GM12878 (cell line): ENCODE results near the gene MAPRE2. TPM values are rescaled to one million over a fixed set of nuclear protein-coding genes. Genes with fewer than 3 reads are reported as not detected.
A peak's percentile ranks its signal among the peaks of the same experiment; 100 is the strongest.

Source experiments
- ATAC-seq: fragments of 200-7000 bp; cut with Tn5 transposase; 3 replicates; pipeline ENCODE4 v1.9.1; 2020; ENCODE audit warnings: mild to moderate bottlenecking, moderate library complexity
- BruUV-seq: library from RNA; stranded (reverse); fragments of 400-500 nt; replicated peaks from 2 replicates; lab custom pipeline; 2021; lab: Mats Ljungman, UMichigan
- CTCF ChIA-PET: fragments of 300-600 bp; sonication (Branson Sonifier 250); formaldehyde crosslinking; extraction: SDS; loops from one replicate; lab custom pipeline; 2021; ENCODE audit warnings: inconsistent platforms; lab: Yijun Ruan, JAX
- POLR2A ChIA-PET: fragments of 350-600 bp; formaldehyde crosslinking; extraction: SDS; loops from one replicate; lab custom pipeline; 2021; ENCODE audit warnings: inconsistent platforms; lab: Charles Lee
- RAD21 ChIA-PET: fragments of 300-600 bp; sonication (Branson Sonifier 250); formaldehyde crosslinking; loops from one replicate; lab custom pipeline; 2023; ENCODE audit warnings: antibody characterized with exemption; ENCODE audit not compliant: unreplicated experiment; lab: Charles Lee
- SMC1A ChIA-PET: fragments of 300-600 bp; sonication (Branson Sonifier 250); formaldehyde crosslinking; loops from one replicate; lab custom pipeline; 2023; ENCODE audit not compliant: unreplicated experiment, uncharacterized antibody; lab: Charles Lee
- DNase-seq: peaks from one replicate; pipeline ENCODE4 v3.0.0-alpha.2; 2011; ENCODE audit warnings: low read depth, low spot score
- FAIRE-seq: peaks from 3 replicates; lab custom pipeline; 2011; peaks lifted over from hg19 to GRCh38; lab: Jason Lieb, UNC
- H2AFZ ChIP-seq: 2 replicates; pipeline ENCODE4 v1.6.0; 2011; ENCODE audit warnings: low read depth, low read length, control low read depth; ENCODE audit not compliant: control insufficient read depth
- H3K27ac ChIP-seq: 2 replicates; pipeline ENCODE4 v1.5.1; 2011; ENCODE audit warnings: control low read depth; ENCODE audit not compliant: control insufficient read depth, insufficient read depth
- H3K27me3 ChIP-seq, 2 experiments: replicated peaks in 1 of 2; 2 replicates each; pipeline versions ENCODE4 v1.6.0 to v1.6.1; 2011; ENCODE audit warnings: low read length in 1 of 2; ENCODE audit not compliant: control insufficient read depth in 2 of 2, insufficient read depth in 2 of 2
- H3K36me3 ChIP-seq, 2 experiments: 2 replicates each; pipeline ENCODE4 v1.5.1; 2011; ENCODE audit warnings: low read length in 1 of 2; ENCODE audit not compliant: control insufficient read depth in 2 of 2, insufficient read depth in 2 of 2
- H3K4me1 ChIP-seq: 2 replicates; pipeline ENCODE4 v1.6.1; 2011; ENCODE audit warnings: mild to moderate bottlenecking, low read length, moderate library complexity, mixed read lengths; ENCODE audit not compliant: control insufficient read depth, insufficient read depth
- H3K4me2 ChIP-seq: 2 replicates; pipeline ENCODE4 v1.6.0; 2011; ENCODE audit warnings: control low read depth; ENCODE audit not compliant: control insufficient read depth, insufficient read depth
- H3K4me3 ChIP-seq: fragments of 200-600 bp; sonication (generic); 2 replicates; pipeline ENCODE4 v1.5.1; 2016
- H3K79me2 ChIP-seq: 2 replicates; pipeline ENCODE4 v1.6.0; 2011; ENCODE audit warnings: low read length; ENCODE audit not compliant: control insufficient read depth, insufficient read depth
- H3K9ac ChIP-seq: 2 replicates; pipeline ENCODE4 v1.8.0; 2011; ENCODE audit warnings: low read length, control low read depth, mixed read lengths; ENCODE audit not compliant: control insufficient read depth, insufficient read depth
- H3K9me3 ChIP-seq: replicated peaks from 3 replicates; pipeline ENCODE4 v1.5.1; 2011; ENCODE audit warnings: mild to moderate bottlenecking, low read length; ENCODE audit not compliant: control insufficient read depth, insufficient read depth
- H4K20me1 ChIP-seq: 2 replicates; pipeline ENCODE4 v1.6.0; 2011; ENCODE audit not compliant: control insufficient read depth, insufficient read depth
- CHD2 ChIP-seq: IDR thresholded peaks from 2 replicates; pipeline ENCODE4 v1.6.1; 2011; ENCODE audit warnings: low read depth, low read length, improper control_type of control experiment, borderline replicate concordance
- EED ChIP-seq: sonication (generic); IDR thresholded peaks from 2 replicates; pipeline ENCODE4 v1.6.1; 2016; ENCODE audit warnings: antibody characterized with exemption, low read depth
- IRF3 ChIP-seq: fragments of 450-650 bp; IDR thresholded peaks from 2 replicates; pipeline ENCODE4 v1.6.1; 2014; ENCODE audit warnings: mild to moderate bottlenecking
- IRF4 ChIP-seq: IDR thresholded peaks from 2 replicates; pipeline ENCODE4 v1.6.1; 2011; ENCODE audit warnings: low read depth, low read length
- IRF5 ChIP-seq: fragments of 450-650 bp; IDR thresholded peaks from 2 replicates; pipeline ENCODE4 v1.6.1; 2017; ENCODE audit warnings: borderline replicate concordance
- NFIC ChIP-seq: IDR thresholded peaks from 2 replicates; pipeline ENCODE4 v1.6.1; 2012; ENCODE audit warnings: low read depth, mild to moderate bottlenecking, inconsistent platforms, low read length, moderate library complexity
- PKNOX1 ChIP-seq: fragments of 450-650 bp; IDR thresholded peaks from 2 replicates; pipeline ENCODE4 v1.6.1; 2016; ENCODE audit warnings: mild to moderate bottlenecking
- POU2F2 ChIP-seq: IDR thresholded peaks from 3 replicates; pipeline ENCODE4 v1.6.1; 2011; ENCODE audit warnings: low read depth, mild to moderate bottlenecking, low read length, borderline replicate concordance
- SPI1 ChIP-seq: IDR thresholded peaks from 2 replicates; pipeline ENCODE4 v1.6.1; 2011; ENCODE audit warnings: low read depth, mild to moderate bottlenecking, low read length, moderate library complexity, borderline replicate concordance; ENCODE audit not compliant: insufficient read depth
- SREBF2 ChIP-seq: IDR thresholded peaks from 2 replicates; pipeline ENCODE4 v1.6.1; 2012; ENCODE audit warnings: mild to moderate bottlenecking, low read length
- WGBS: methylation state at CpG from one replicate; pipeline ENCODE4 v1.1.6; 2016; ENCODE audit warnings: low lambda C conversion rate; ENCODE audit not compliant: insufficient replicate concordance, insufficient coverage; ENCODE audit errors: missing lambda C conversion rate; 5-methylcytosine and 5-hydroxymethylcytosine counted together
- in situ Hi-C: fragments of 300-500 bp; cut with MboI; formaldehyde crosslinking; loops from 9 replicates; pipeline ENCODE4 v1.14.3; 2018; ENCODE audit warnings: mixed read lengths
- intact Hi-C: fragments of 100-400 bp; cut with micrococcal nuclease; formaldehyde crosslinking; loops from one replicate; pipeline ENCODE4 v1.14.2; 2022; ENCODE audit not compliant: unreplicated experiment
- polyA plus RNA-seq, 11 experiments: library from polyadenylated mRNA; depleted of rRNA in 4 of 11; unstranded in 6 of 11; stranded (reverse) in 5 of 11; fragments of >200 nt; fragmentation: Nextera tagmentation in 4 of 11; fragmentation: Illumina TruSeq in 1 of 11; extraction: Ambion mirVana in 4 of 11; extraction: Trizol in 1 of 11; gene quantifications; 1 replicate in 1 of 11; 2 replicates in 10 of 11; pipeline versions ENCODE4 v1.2.1 to v1.2.3, GENCODE V29; 2011 to 2016; ENCODE audit warnings: inconsistent platforms in 2 of 11, missing spikeins in 2 of 11, low read depth in 1 of 11
- total RNA-seq, 4 experiments: library from RNA; depleted of rRNA in 3 of 4; stranded (reverse); fragments of >200 nt in 3 of 4; fragmentation: Illumina TruSeq in 1 of 4; extraction: Trizol in 1 of 4; gene quantifications; 2 replicates each; pipeline versions ENCODE4 v1.2.1 to v1.2.3, GENCODE V29; 2013 to 2021

MAPRE2 gene
- total and polyA plus RNA-seq, 10 of the 15 experiments (the other 5 are each of a cell fraction or from before 2014, with no cell fraction given), result 11.0 to 50.6 (median 24.0) TPM

- TF ChIP-seq SREBF2 (no peak), CHD2 (no peak), EED (no peak), IRF3 (no peak), IRF4 (no peak), POU2F2 (no peak)
These were observed 49.7 kb upstream of the MAPRE2 start (continued) for GRCh38 chr18:34991561-34991960.

GRCh38 chr18:34993289-34993688 lies 47.9 kb upstream of the MAPRE2 start:
- SMC1A ChIA-PET, result interaction anchor here (0.6 to 1.8 kb wide), 2 partner anchors 13 to 32 kb away, joined by 3 to 6 read pairs; no protein-coding TSS in a partner anchor
- DNase-seq, result no peak
- intact Hi-C loops, result no loop called here
- Histone ChIP-seq H4K20me1 (no peaks in the 10 kb centered on the region), H3K9me3 (no peaks in the 10 kb centered on the region), H3K27me3 (no peaks in the 10 kb centered on the region), H3K79me2 (no peaks in the 10 kb centered on the region), H3K36me3 (no peaks in the 10 kb centered on the region), H2AFZ (no peak overlapping the region), H3K27ac (no peak overlapping the region), H3K4me1 (no peaks in the 10 kb centered on the region), H3K4me3 (no peak overlapping the region), H3K9ac (no peak overlapping the region), H3K4me2 (no peak overlapping the region)
- no peak for TF ChIP-seq PKNOX1
- no peak for TF ChIP-seq EED
- TF ChIP-seq IRF5, result no peak
- peak; percentile 57; the same call in 1 of the 2 replicates for TF ChIP-seq SPI1
- TF ChIP-seq NFIC, result no peak
- TF ChIP-seq IRF4, result no peak
- POLR2A ChIA-PET, result no interaction called here
- BruUV-seq, result no TSS peak
- RAD21 ChIA-PET, result interaction anchor here (0.7 to 1.4 kb wide), 3 partner anchors 13 to 356 kb away, joined by 3 read pairs; no protein-coding TSS in a partner anchor
- in situ Hi-C loops, result no loop called here
- peak; percentile 34; the same call in 1 of the 3 replicates for ATAC-seq
- CTCF ChIA-PET, result no interaction called here
- no peak for FAIRE-seq
- 44% methylated on average over 2 of the region's 2 CpGs for WGBS
